Osteoblast (primary cell): Measurements from ENCODE around the gene VAV2. TPM values are rescaled to one million over a fixed set of nuclear protein-coding genes. Genes with fewer than 3 reads are reported as not detected.

Experiments used
- DNase-seq: peaks from one replicate; pipeline ENCODE4 v3.0.0; 2011; ENCODE audit warnings: low spot score, mixed read lengths; ENCODE audit not compliant: insufficient read length; ENCODE audit errors: missing footprints
- H2AFZ ChIP-seq: 2 replicates; pipeline ENCODE4 v1.6.0; 2011; ENCODE audit warnings: mild to moderate bottlenecking, low read length
- H3K27ac ChIP-seq: 2 replicates; pipeline ENCODE4 v1.5.1; 2011; ENCODE audit warnings: mild to moderate bottlenecking, low read depth, low read length, moderate library complexity
- H3K27me3 ChIP-seq: 2 replicates; pipeline ENCODE4 v1.6.0; 2012; ENCODE audit warnings: mild to moderate bottlenecking, control low read depth, inconsistent platforms, low read length, moderate library complexity; ENCODE audit not compliant: insufficient read depth
- H3K36me3 ChIP-seq: 2 replicates; pipeline ENCODE4 v1.5.1; 2011; ENCODE audit warnings: mild to moderate bottlenecking, low read length, control low read depth, moderate library complexity; ENCODE audit not compliant: insufficient read depth
- H3K4me1 ChIP-seq: 2 replicates; pipeline ENCODE4 v1.5.1; 2011; ENCODE audit warnings: mild to moderate bottlenecking, low read length, control low read depth, moderate library complexity; ENCODE audit not compliant: insufficient read depth
- H3K4me2 ChIP-seq: 2 replicates; pipeline ENCODE4 v1.6.0; 2011; ENCODE audit warnings: mild to moderate bottlenecking, low read length; ENCODE audit not compliant: insufficient read depth
- H3K4me3 ChIP-seq: fragments of 200-600 bp; sonication (generic); 3 replicates; pipeline ENCODE4 v1.5.1; 2012; ENCODE audit warnings: mild to moderate bottlenecking, low read length, inconsistent platforms; ENCODE audit not compliant: insufficient read depth
- H3K79me2 ChIP-seq: 2 replicates; pipeline ENCODE4 v1.6.0; 2012; ENCODE audit warnings: mild to moderate bottlenecking, low read length, control low read depth, inconsistent platforms; ENCODE audit not compliant: insufficient read depth
- H3K9me3 ChIP-seq: 2 replicates; pipeline ENCODE4 v1.5.1; 2011; ENCODE audit warnings: low read depth, low read length, control low read depth
- H4K20me1 ChIP-seq: 2 replicates; pipeline ENCODE4 v1.6.0; 2012; ENCODE audit warnings: mild to moderate bottlenecking, low read length, control low read depth; ENCODE audit not compliant: insufficient read depth
- total RNA-seq: library from RNA; depleted of rRNA; stranded (reverse); fragments of >200 nt; gene quantifications from 2 replicates; pipeline ENCODE4 v1.2.3, GENCODE V29; 2012
- TF ChIP-seq, protein P1 (sequence below): IDR thresholded peaks from 2 replicates; pipeline ENCODE4 v1.5.1; 2011; ENCODE audit warnings: mild to moderate bottlenecking, low read depth, low read length, moderate library complexity; ENCODE audit errors: extremely low read depth

VAV2 gene
- total RNA-seq, 1 donor: 8.0 TPM

DNA sequence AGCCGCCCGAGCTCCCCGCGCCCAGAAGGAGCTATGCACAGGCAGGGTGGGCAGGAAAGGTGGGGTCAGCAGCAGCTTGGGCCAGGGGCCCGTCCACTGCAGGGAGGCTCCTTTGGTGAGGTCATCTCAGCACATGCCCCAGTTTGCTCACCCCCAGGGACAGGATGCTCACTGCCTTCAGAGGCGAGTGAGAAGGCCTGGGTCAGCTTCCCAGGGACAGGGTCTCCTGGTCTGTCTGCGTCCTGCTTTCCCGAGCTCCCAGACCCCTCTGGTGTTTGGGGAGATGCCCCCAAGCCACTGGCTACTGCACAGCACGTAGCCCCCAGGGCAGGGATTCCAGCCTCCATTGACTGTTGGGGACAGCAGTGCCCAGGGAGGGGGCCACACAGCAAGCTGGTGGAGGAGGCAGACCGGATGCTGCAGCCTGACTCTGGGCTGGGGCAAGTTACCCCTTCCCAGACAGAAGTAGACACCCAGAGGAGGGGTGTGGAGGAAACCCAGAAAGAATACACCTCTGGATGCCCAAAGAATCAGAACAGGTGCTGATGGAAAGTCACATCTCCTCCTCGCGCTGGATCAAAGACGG lies 253.4 kb downstream of the VAV2 start:
- Histone ChIP-seq H3K27me3 (no peaks in the 10 kb centered on the region), H3K4me3 (peak overlapping the region; percentile 72), H3K79me2 (no peaks in the 10 kb centered on the region), H3K4me2 (peak overlapping the region; percentile 83), H4K20me1 (no peaks in the 10 kb centered on the region), H3K4me1 (peaks cover 10% of the 10 kb centered on the region), H3K27ac (no peak overlapping the region), H3K9me3 (no peaks in the 10 kb centered on the region), H3K36me3 (no peaks in the 10 kb centered on the region), H2AFZ (peak overlapping the region; percentile 88)
- DNase-seq: peak; percentile 74
- TF ChIP-seq, protein P1, sequence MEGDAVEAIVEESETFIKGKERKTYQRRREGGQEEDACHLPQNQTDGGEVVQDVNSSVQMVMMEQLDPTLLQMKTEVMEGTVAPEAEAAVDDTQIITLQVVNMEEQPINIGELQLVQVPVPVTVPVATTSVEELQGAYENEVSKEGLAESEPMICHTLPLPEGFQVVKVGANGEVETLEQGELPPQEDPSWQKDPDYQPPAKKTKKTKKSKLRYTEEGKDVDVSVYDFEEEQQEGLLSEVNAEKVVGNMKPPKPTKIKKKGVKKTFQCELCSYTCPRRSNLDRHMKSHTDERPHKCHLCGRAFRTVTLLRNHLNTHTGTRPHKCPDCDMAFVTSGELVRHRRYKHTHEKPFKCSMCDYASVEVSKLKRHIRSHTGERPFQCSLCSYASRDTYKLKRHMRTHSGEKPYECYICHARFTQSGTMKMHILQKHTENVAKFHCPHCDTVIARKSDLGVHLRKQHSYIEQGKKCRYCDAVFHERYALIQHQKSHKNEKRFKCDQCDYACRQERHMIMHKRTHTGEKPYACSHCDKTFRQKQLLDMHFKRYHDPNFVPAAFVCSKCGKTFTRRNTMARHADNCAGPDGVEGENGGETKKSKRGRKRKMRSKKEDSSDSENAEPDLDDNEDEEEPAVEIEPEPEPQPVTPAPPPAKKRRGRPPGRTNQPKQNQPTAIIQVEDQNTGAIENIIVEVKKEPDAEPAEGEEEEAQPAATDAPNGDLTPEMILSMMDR: no peak

DNA sequence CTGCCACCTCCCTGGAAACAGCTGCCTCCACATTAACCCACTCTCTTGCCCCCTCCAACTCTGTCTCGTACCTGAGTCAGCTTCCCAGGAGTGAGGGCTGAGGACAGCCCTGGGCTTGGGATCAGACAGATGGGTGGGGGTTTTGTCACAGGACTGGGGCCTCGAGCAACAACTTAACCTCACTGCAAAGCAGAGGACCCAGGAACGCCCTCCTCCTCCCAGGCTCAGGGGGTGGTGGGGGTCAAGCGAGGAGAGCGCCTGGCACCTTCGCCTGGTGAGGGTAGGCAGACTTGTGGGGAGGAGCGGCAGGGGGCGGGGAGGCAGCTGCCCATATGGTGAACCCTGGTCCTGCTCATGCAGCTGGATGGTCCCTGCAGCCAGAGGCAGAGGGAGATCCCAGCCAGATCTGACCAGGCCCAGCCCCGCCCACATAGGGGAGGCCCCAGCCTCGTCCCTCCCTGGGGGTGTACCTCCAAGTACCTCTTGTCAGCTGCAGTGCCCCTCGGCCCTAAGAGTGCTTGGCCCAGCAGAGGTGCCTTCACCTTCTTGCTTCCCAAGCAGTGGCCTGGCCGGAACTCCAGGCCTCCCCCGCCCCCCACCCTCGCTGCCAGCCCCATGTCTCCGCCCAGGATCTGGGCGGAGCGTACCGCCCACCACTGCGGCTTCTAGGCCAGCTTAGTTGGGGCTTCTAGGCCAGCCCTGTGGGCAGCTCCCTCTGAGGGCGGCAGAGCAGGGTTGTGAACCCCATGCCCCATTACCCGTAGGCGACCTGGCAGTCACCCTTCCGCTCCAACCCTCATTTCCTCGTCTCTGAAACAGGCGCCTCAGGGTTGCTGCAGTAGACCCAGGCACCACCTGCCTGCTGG lies 254.1 kb downstream of the VAV2 start, which contains the start of gene SARDH:
TSS of gene SARDH (minus strand) at position 579 of the 866 bp plus-strand sequence. CDS start 4,179 bp downstream, outside the sequence.
- H3K4me2 ChIP-seq: peak within 1 kb of the TSS; percentile 83
- peak within 1 kb of the TSS; percentile 72 for H3K4me3 ChIP-seq
- TF ChIP-seq, protein P1: no peak
- H3K36me3 ChIP-seq: no peaks in the 10 kb centered on the region
- H3K27ac ChIP-seq: no peak within 1 kb of the TSS
- no peaks in the 10 kb centered on the region for H3K27me3 ChIP-seq
- H4K20me1 ChIP-seq: no peaks in the 10 kb centered on the region
- H3K9me3 ChIP-seq: no peaks in the 10 kb centered on the region
- peaks cover 10% of the 10 kb centered on the region for H3K4me1 ChIP-seq
- peak within 1 kb of the TSS; percentile 88 for H2AFZ ChIP-seq
- H3K79me2 ChIP-seq: no peaks in the 10 kb centered on the region
- peak; percentile 99 for DNase-seq

DNA sequence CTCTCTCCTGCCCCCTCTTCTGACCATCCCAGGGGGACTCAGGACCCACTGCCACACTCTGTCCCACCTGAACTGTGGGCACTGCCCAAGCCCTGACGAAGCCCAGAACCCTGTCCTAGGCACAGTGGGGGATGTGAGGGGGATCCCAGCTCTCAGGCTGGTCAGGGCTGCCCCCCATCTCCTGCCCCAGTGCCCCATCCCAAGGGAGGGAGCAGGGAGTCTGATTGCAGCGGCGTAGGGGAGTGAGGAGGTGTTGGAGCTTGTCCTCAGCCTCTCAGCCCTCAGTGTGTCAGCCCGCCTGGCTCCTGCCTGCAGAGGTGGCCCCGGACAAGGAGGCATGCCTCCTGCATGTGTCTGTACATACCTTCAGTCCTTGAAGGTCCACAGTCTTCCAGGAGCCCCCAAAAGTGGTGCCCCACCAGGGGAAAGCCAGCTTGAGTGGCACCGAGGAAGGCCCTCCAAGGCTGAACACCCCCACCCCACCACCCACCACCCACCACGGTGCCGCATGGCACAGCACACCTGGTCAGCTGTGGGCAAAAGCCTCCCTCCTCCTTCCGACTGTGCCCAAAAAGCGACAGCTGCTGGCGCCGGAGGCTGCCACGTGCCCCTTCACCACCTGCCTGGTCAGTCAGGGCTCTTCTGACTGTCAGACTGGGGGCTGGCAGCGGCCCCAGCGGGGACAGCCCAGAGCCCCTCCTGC lies 254.9 kb downstream of the VAV2 start:
- Histone ChIP-seq H3K4me1 (peaks cover 10% of the 10 kb centered on the region), H3K4me2 (peak overlapping the region; percentile 83), H4K20me1 (no peaks in the 10 kb centered on the region), H3K36me3 (no peaks in the 10 kb centered on the region), H2AFZ (peak overlapping the region; percentile 88), H3K4me3 (peak overlapping the region; percentile 72), H3K79me2 (no peaks in the 10 kb centered on the region), H3K9me3 (no peaks in the 10 kb centered on the region), H3K27ac (no peak overlapping the region), H3K27me3 (no peaks in the 10 kb centered on the region)
- DNase-seq: peak; percentile 85
- TF ChIP-seq, protein P1: no peak
